Trophoblast cell (in vitro differentiated cells and primary cell): ENCODE results near the gene OTUB1.
"Not testable (repeated sequence)": the region's sequence is repeated elsewhere in the genome, so short reads cannot be mapped to it uniquely, and the experiment has no call there.

Source experiments
- DNase-seq, 2 donors: peaks; one replicate each; pipeline ENCODE4 v3.0.0-alpha.2; 2016
- H2AFZ ChIP-seq: 2 replicates; pipeline ENCODE4 v1.6.1; 2013; ENCODE audit warnings: low read length, moderate library complexity, mild to moderate bottlenecking; ENCODE audit not compliant: insufficient read depth, poor library complexity
- H2AK5ac ChIP-seq: 2 replicates; pipeline ENCODE4 v1.6.1; 2013; ENCODE audit warnings: mild to moderate bottlenecking, low read length
- H2BK120ac ChIP-seq: 2 replicates; pipeline ENCODE4 v1.6.1; 2013; ENCODE audit warnings: low read length, mild to moderate bottlenecking, moderate library complexity; ENCODE audit not compliant: insufficient read depth, poor library complexity
- H2BK12ac ChIP-seq: 2 replicates; pipeline ENCODE4 v1.6.1; 2013; ENCODE audit warnings: mild to moderate bottlenecking, low read length, moderate library complexity
- H2BK5ac ChIP-seq: 2 replicates; pipeline ENCODE4 v1.6.1; 2013; ENCODE audit warnings: low read length, low read depth, moderate library complexity, mild to moderate bottlenecking; ENCODE audit not compliant: poor library complexity
- H3K14ac ChIP-seq: 2 replicates; pipeline ENCODE4 v1.6.1; 2013; ENCODE audit warnings: mild to moderate bottlenecking, low read length
- H3K18ac ChIP-seq: 2 replicates; pipeline ENCODE4 v1.6.1; 2013; ENCODE audit warnings: mild to moderate bottlenecking, low read length
- H3K23ac ChIP-seq: 2 replicates; pipeline ENCODE4 v1.6.1; 2013; ENCODE audit warnings: low read length
- H3K27ac ChIP-seq: 2 replicates; pipeline ENCODE4 v1.5.1; 2013; ENCODE audit warnings: low read depth, mild to moderate bottlenecking, inconsistent platforms, low read length, moderate library complexity
- H3K27me3 ChIP-seq: 2 replicates; pipeline ENCODE4 v1.6.1; 2013; ENCODE audit warnings: inconsistent platforms, mild to moderate bottlenecking, low read length, moderate library complexity; ENCODE audit not compliant: insufficient read depth
- H3K36me3 ChIP-seq, 2 experiments: 1 replicate in 1 of 2; 2 replicates in 1 of 2; pipeline ENCODE4 v1.6.1; 2013; ENCODE audit warnings: low read length in 2 of 2, mild to moderate bottlenecking in 2 of 2, moderate library complexity in 1 of 2; ENCODE audit not compliant: insufficient read depth in 2 of 2, control insufficient read depth in 1 of 2
- H3K4ac ChIP-seq: 2 replicates; pipeline ENCODE4 v1.6.1; 2013; ENCODE audit warnings: low read depth, mild to moderate bottlenecking, low read length, moderate library complexity
- H3K4me1 ChIP-seq, 2 experiments: 1 replicate in 1 of 2; 2 replicates in 1 of 2; pipeline ENCODE4 v1.6.1; 2013; ENCODE audit warnings: low read length in 2 of 2, mild to moderate bottlenecking in 2 of 2, moderate library complexity in 1 of 2; ENCODE audit not compliant: insufficient read depth in 2 of 2, control insufficient read depth in 1 of 2
- H3K4me2 ChIP-seq: 2 replicates; pipeline ENCODE4 v1.6.1; 2013; ENCODE audit warnings: inconsistent platforms, mild to moderate bottlenecking, low read length, moderate library complexity
- H3K4me3 ChIP-seq: 2 replicates; pipeline ENCODE4 v1.5.1; 2013; ENCODE audit warnings: mild to moderate bottlenecking, low read depth, low read length, inconsistent platforms
- H3K79me1 ChIP-seq: one replicate; pipeline ENCODE4 v1.6.1; 2013; ENCODE audit warnings: low read length
- H3K79me2 ChIP-seq: 2 replicates; pipeline ENCODE4 v1.6.1; 2013; ENCODE audit warnings: low read length, mild to moderate bottlenecking; ENCODE audit not compliant: control insufficient read depth, insufficient read depth, poor library complexity
- H3K9ac ChIP-seq: 2 replicates; pipeline ENCODE4 v1.6.1; 2013; ENCODE audit warnings: mild to moderate bottlenecking, low read length
- H3K9me3 ChIP-seq: 2 replicates; pipeline ENCODE4 v1.6.1; 2013; ENCODE audit warnings: low read depth, mild to moderate bottlenecking, control low read depth, inconsistent platforms, low read length; ENCODE audit not compliant: insufficient read depth
- H4K12ac ChIP-seq: 2 replicates; pipeline ENCODE4 v1.6.1; 2013; ENCODE audit warnings: low read depth, mild to moderate bottlenecking, low read length, moderate library complexity
- H4K8ac ChIP-seq: 2 replicates; pipeline ENCODE4 v1.6.1; 2013; ENCODE audit warnings: low read depth, mild to moderate bottlenecking, low read length, moderate library complexity
- H4K91ac ChIP-seq: one replicate; pipeline ENCODE4 v1.6.1; 2013; ENCODE audit warnings: low read depth, mild to moderate bottlenecking, low read length, moderate library complexity
- WGBS: extraction: QIAGEN DNeasy Blood & Tissue Kit; methylation state at CpG from one replicate; pipeline ENCODE4 v1.1.7; 2013; ENCODE audit warnings: missing lambda C conversion rate; ENCODE audit not compliant: insufficient read length, insufficient coverage; ENCODE audit errors: extremely low coverage; 5-methylcytosine and 5-hydroxymethylcytosine counted together

OTUB1 gene

GRCh38 chr11:63969461-63969860 is 16.8 kb upstream of the OTUB1 start:
- H3K18ac ChIP-seq: no peak overlapping the region
- no peak for DNase-seq
- no peak overlapping the region for H4K12ac ChIP-seq
- H2BK120ac ChIP-seq: no peak overlapping the region
- no peak overlapping the region for H3K9ac ChIP-seq
- H3K27ac ChIP-seq: no peak overlapping the region
- no peak overlapping the region for H2AFZ ChIP-seq
- H3K79me2 ChIP-seq: peaks cover under 1% of the 10 kb centered on the region
- H4K8ac ChIP-seq: no peak overlapping the region
- no peak overlapping the region for H3K23ac ChIP-seq
- H3K79me1 ChIP-seq: peaks cover under 1% of the 10 kb centered on the region
- WGBS: no CpG with 5 or more reads among the region's 2 CpGs
- H2BK5ac ChIP-seq: no peak overlapping the region
- H3K36me3 ChIP-seq: no peaks in the 10 kb centered on the region
- H3K27me3 ChIP-seq: no peaks in the 10 kb centered on the region
- no peak overlapping the region for H3K4me3 ChIP-seq
- H3K4ac ChIP-seq: no peak overlapping the region
- no peak overlapping the region for H3K4me2 ChIP-seq
- H4K91ac ChIP-seq: no peak overlapping the region
- H2BK12ac ChIP-seq: no peak overlapping the region
- no peaks in the 10 kb centered on the region for H3K9me3 ChIP-seq
- no peak overlapping the region for H3K14ac ChIP-seq
- no peaks in the 10 kb centered on the region for H3K4me1 ChIP-seq
- H2AK5ac ChIP-seq: no peak overlapping the region

- H3K23ac ChIP-seq: no peak overlapping the region
- H3K9ac ChIP-seq: no peak overlapping the region
- H3K9me3 ChIP-seq: no peaks in the 10 kb centered on the region
- H4K91ac ChIP-seq: no peak overlapping the region
- H4K12ac ChIP-seq: no peak overlapping the region
- H2BK12ac ChIP-seq: no peak overlapping the region
- no peak overlapping the region for H2AK5ac ChIP-seq
- no CpG with 5 or more reads among the region's 5 CpGs for WGBS
- peaks cover 5% of the 10 kb centered on the region for H3K79me2 ChIP-seq
- H2BK120ac ChIP-seq: no peak overlapping the region
- H3K4me3 ChIP-seq: no peak overlapping the region
- peaks cover 5% of the 10 kb centered on the region for H3K79me1 ChIP-seq
- no peaks in the 10 kb centered on the region for H3K27me3 ChIP-seq
- H3K36me3 ChIP-seq: peaks cover 0 to under 1% of the 10 kb centered on the region in 2 experiments
- peaks cover 3% of the 10 kb centered on the region in 2 experiments for H3K4me1 ChIP-seq
- H3K4ac ChIP-seq: no peak overlapping the region
- H4K8ac ChIP-seq: no peak overlapping the region
- H2AFZ ChIP-seq: no peak overlapping the region
- DNase-seq: no peak
- H3K18ac ChIP-seq: no peak overlapping the region
- H2BK5ac ChIP-seq: no peak overlapping the region
- H3K14ac ChIP-seq: no peak overlapping the region
- no peak overlapping the region for H3K27ac ChIP-seq
- H3K4me2 ChIP-seq: no peak overlapping the region
These were observed 15.3 kb upstream of the OTUB1 start for GRCh38 chr11:63970902-63971301.

GRCh38 chr11:63973912-63974258 is 12.4 kb upstream of the OTUB1 start:
- H3K36me3 ChIP-seq: peaks cover 9 to 12% of the 10 kb centered on the region in 2 experiments
- H3K79me1 ChIP-seq, H3K23ac ChIP-seq, H3K9ac ChIP-seq, DNase-seq, H2AK5ac ChIP-seq, H3K4ac ChIP-seq, H3K27me3 ChIP-seq, H2BK12ac ChIP-seq, H3K79me2 ChIP-seq, H2BK5ac ChIP-seq, H3K9me3 ChIP-seq, H3K14ac ChIP-seq, H3K4me3 ChIP-seq, H3K27ac ChIP-seq, H3K18ac ChIP-seq, H2BK120ac ChIP-seq, H3K4me1 ChIP-seq: not testable (repeated sequence)
- peak overlapping the region; percentile 75 for H4K8ac ChIP-seq
- H4K12ac ChIP-seq: peak overlapping the region; percentile 16
- peak overlapping the region; percentile 48 for H4K91ac ChIP-seq
- H3K4me2 ChIP-seq: peak overlapping the region; percentile 51
- WGBS: no CpG with 5 or more reads among the region's 18 CpGs
- peak overlapping the region; percentile 44 for H2AFZ ChIP-seq

- Histone ChIP-seq H2AK5ac (peak within 1 kb of the TSS; percentile 96), H3K4me3 (peak within 1 kb of the TSS; percentile 93), H3K79me1 (peaks cover 5% of the 10 kb centered on the region), H3K23ac (no peak within 1 kb of the TSS), H3K4me1 (peaks cover 3 to 5% of the 10 kb centered on the region in 2 experiments), H3K14ac (peak within 1 kb of the TSS; percentile 97), H2BK5ac (peak within 1 kb of the TSS; percentile 89), H4K91ac (peak within 1 kb of the TSS; percentile 94), H3K27ac (peak within 1 kb of the TSS; percentile 91), H2AFZ (peak within 1 kb of the TSS; percentile 89), H3K18ac (peak within 1 kb of the TSS; percentile 97), H2BK120ac (peak within 1 kb of the TSS; percentile 83), H3K9ac (peak within 1 kb of the TSS; percentile 86), H3K9me3 (no peaks in the 10 kb centered on the region), H3K27me3 (no peaks in the 10 kb centered on the region), H4K12ac (peak within 1 kb of the TSS; percentile 94), H3K4me2 (peak within 1 kb of the TSS; percentile 55), H3K79me2 (peaks cover 8% of the 10 kb centered on the region), H4K8ac (peak within 1 kb of the TSS; percentile 98), H2BK12ac (no peak within 1 kb of the TSS), H3K36me3 (peaks cover 9 to 12% of the 10 kb centered on the region in 2 experiments), H3K4ac (peak within 1 kb of the TSS; percentile 94)
- no CpG with 5 or more reads among the region's 67 CpGs for WGBS
- peak; percentile 100 for DNase-seq
These were observed 11.7 kb upstream of the OTUB1 start, which contains the start of gene COX8A for GRCh38 chr11:63974259-63975143. TSS of gene COX8A (plus strand) at chr11:63974620. CDS start at chr11:63974681, 61 bp downstream.
